ENCODE measurements around the gene CALY.

CALY gene

GRCh38 chr10:133311570-133311969 lies 25.1 kb downstream of the CALY start:
- no peak for DNase-seq (ENCODE audit: low spot score)

DNA sequence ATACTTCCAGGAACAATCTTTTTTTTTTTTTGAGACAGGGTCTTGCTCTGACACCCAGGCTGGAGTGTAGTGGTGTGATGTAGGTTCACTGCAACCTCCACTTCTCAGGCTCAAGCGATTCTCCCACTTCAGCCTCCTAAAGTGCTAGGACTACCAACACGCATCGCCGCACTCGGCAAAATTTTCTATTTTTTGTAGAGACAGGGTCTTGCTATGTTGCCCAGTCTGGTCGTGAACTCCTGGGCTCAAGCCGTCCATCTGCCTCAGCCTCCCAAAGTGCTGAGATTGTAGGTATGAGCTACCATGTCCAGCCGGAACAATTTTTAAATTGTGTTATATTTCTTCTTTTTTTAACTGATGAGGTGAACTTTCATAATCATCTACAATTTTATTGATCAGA lies 25.9 kb downstream of the CALY start:
- DNase-seq (ENCODE audit: low spot score): no peak

GRCh38 chr10:133310399-133310755 lies 26.3 kb downstream of the CALY start:
- DNase-seq (ENCODE audit: low spot score): no peak

DNA sequence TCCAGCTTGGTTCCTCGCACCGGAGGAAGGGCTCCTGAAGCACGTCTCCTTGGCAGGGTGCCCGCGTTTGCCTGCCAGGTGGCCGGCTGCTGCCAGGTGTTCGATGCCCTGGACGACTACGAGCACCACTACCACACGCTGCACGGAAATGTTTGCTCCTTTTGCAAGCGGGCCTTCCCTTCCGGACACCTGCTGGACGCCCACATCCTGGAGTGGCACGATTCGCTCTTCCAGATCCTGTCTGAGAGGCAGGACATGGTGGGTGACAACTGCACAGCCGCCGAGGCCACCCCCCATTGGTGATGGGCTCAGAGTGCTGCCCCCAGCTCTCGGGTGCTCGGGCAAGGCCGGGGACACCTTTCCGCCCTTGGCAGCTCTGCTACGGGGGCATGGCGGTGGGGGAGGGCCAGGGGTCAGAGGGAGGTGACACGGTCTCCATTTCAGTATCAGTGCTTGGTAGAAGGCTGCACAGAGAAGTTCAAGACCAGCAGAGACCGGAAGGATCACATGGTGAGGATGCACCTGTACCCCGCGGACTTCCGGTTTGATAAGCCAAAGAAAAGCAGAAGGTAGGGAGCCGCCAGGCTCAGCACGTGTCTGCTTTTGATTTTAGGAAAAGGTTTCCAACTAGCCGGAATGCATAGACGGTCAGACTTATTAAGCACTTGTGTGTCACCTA lies 26.8 kb downstream of the CALY start:
- DNase-seq (ENCODE audit: low spot score): no peak

DNA sequence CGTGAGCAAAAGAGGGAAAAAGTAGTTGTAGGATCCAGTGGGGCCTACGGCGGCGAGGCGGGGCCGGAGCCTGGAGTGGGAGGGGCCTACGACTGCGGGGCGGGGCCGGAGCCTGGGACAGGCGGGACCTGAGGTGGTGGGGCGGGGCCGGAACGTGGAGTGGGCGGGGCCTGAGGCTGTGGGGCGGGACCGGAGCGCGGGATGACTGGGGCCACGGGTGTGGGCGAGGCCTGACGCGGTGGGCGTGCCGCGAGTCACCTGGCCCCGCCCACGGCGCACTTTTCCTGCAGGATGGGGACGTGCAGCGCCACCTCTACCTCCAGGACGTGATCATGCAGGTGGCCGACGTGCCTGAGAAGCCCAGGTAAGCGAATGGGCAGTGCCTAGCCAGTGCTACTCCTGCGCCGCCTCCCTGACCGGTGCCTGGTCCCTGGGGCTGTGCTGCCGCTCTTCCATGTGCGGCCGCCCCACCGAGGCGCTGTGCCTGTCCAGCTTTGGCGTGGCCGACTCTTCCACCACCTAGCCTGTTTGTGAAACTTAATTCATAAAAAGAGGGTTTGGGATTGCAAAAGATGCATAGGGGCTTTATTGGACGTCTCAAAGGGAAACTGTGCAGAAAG lies 27.5 kb downstream of the CALY start:
- DNase-seq (ENCODE audit: low spot score): peak; percentile 65

DNA sequence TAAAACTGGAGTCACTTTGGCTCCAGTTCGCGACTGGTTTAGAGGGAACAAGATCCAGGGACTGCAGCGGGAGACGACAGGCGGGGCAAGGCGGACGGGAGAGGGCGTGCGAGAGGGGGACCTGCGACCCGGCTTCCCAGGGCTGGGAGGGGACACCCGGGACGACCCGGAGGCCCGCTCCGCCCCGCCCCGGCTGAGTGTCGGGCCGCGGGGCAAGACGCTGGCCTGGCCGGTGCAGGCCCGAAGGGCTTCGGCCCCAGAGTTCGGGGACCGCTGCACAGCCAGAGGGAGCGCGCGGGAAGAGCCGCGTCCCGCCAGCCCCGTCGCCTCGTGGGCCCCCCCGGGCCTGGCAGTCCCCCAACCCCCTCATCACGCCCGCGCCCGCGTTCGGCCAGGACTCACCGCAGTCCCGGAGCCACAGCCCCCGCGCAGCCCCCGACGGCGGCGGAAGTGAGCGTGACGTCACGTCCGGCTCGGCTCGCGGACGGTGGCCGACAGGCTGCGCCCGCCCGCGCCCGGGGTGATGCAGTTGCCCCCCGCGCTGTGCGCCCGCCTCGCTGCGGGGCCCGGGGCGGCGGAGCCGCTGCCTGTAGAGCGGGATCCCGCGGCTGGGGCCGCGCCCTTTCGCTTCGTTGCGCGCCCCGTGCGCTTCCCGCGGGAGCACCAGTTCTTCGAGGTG lies 28.1 kb downstream of the CALY start, which contains the start of the genes TUBGCP2 and ZNF511:
Gene TUBGCP2 (minus strand): TSS at position 452 of the 679 bp plus-strand sequence. CDS start 5,931 bp downstream, outside the sequence.
Gene ZNF511 (plus strand): TSS at position 494 of the 679 bp plus-strand sequence. CDS start 30 bp downstream, at position 524.
- peak; percentile 70 for DNase-seq (ENCODE audit: low spot score)

GRCh38 chr10:133307776-133308420 lies 28.8 kb downstream of the CALY start:
- peak; percentile 67 for DNase-seq (ENCODE audit: low spot score)

DNA sequence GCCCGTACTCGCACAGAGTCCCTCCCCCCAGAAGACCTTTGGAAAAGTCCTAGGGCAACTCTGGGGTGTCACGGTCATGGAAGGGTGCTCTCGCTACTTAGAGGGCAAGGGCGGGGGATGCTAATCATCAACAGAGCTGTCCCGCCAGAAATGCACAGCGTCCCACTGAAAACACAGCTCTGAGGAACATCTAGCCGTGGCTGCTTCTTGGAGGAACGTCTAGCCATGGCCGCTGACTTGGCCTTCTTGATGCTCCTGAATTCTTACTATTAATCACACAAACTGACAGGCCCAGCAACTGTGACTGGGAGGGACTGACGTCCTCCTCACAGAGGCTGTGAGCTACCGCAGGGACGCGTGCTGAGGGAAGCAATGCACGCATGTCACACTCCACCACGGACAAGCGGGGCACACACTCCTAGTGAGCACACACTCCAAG lies 29.7 kb downstream of the CALY start:
- no peak for DNase-seq (ENCODE audit: low spot score)

DNA sequence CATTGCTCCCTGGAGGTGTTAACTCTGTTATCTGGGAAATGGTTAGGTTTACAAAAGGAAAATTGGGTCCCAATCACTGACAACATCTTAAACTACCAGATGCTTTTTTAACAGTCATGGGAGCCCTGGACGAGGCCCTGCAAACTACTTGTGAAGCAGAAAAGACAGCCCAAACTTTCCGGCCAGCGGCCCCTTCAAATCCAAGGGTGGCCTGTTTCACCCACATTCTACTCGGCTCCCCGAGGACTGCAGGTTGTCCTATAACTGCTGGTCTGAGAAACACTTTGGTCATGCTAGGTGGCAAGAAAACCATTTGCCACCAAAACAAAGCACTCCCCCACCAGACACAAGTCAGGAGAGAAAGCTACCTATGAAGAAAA lies 30.6 kb downstream of the CALY start:
- DNase-seq (ENCODE audit: low spot score): no peak

DNA sequence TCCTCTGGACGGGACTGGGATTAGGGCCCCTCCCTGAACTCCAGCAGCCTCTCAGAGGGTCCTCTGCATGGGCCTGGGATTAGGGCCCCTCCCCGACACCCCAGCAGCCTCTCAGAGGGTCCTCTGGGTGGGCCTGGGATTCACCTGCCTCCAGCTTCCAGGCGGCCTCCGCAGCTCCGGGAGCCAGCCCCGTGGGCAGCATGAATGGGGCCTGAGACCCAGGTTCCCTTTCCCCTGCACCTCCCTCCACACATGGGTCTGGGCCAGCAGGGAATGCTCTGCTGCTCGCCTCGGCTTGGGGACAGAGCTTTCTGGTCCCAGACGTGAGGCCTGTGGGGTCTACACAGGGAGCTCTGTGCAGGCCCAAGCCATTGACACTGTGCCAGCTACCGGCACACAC lies 33.5 kb downstream of the CALY start:
- DNase-seq (ENCODE audit: low spot score): no peak

- no peak for DNase-seq (ENCODE audit: low spot score)
Measured at GRCh38 chr10:133302230-133302629, 34.5 kb downstream of the CALY start.

GRCh38 chr10:133299738-133300137 lies 37.0 kb downstream of the CALY start:
- DNase-seq (ENCODE audit: low spot score): no peak

- DNase-seq (ENCODE audit: low spot score): no peak
Measured at GRCh38 chr10:133299224-133299623, 37.5 kb downstream of the CALY start.

- no peak for DNase-seq (ENCODE audit: low spot score)
Measured at GRCh38 chr10:133298466-133298865, 38.2 kb downstream of the CALY start.

DNA sequence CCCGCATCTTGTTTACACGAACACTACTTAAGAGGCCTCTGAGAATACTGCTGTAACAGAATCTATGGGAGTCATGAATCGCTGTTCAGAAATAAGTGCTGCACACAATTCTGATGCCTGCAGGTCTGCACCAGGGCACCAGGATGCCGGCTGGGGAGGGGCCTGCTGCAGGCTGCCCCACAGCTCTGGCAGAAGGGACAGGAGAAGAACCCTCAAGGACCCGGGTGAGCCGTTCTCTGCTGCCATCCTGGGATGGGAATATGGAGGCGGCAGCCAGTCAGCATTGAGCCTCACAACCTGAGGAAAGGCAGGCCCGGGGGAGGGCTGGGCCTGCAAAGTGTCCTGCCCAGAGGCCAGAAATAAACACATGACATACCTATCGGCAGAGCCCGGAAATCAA lies 39.2 kb downstream of the CALY start:
- DNase-seq (ENCODE audit: low spot score): no peak

DNA sequence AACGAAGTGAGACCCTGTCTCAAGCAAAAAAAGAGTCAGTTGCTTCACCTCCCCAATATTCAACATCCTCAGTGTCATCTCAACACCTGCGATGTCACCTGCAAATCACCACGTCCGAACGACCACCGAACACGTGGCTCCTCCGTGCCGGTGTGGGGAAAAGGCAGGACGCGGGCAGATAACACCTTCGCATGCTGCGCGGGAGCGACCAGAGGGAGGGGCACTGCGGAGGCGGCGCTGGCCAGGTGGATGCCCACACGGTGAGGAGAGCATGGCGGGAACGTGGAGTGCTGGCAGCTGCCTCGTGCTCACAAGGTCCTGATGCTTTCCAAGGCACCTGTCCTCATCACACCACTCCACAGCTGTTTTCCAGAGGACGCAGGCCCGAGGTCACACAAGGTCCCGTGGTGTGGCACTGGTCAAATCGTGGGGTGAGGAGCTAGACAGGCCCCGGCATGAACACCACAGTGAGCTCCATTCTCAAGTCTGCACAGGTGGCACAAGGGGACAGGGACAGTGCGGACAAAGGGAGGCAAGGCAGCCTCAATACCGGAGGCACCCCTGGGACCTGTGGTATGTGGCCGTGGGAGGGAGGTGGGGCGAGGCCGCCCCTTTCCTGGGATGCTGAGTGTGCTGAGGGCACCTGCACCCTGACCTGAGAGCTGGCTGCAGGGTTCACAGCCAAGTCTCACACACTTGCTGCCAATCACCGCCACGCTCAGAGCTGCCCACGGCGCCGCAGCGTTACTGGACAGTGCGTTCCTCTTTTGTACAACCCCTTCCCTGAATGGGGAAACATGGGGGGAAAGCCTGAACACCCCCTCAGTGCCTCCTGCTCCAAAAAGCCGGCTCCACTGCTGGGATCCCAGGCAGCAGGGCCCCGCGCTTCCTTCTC lies 41.0 kb downstream of the CALY start:
- no peak for DNase-seq (ENCODE audit: low spot score)

- no peak for DNase-seq (ENCODE audit: low spot score)
Measured at GRCh38 chr10:133294189-133294588, 42.5 kb downstream of the CALY start.

GRCh38 chr10:133293810-133294119 lies 42.9 kb downstream of the CALY start:
- no peak for DNase-seq (ENCODE audit: low spot score)

DNA sequence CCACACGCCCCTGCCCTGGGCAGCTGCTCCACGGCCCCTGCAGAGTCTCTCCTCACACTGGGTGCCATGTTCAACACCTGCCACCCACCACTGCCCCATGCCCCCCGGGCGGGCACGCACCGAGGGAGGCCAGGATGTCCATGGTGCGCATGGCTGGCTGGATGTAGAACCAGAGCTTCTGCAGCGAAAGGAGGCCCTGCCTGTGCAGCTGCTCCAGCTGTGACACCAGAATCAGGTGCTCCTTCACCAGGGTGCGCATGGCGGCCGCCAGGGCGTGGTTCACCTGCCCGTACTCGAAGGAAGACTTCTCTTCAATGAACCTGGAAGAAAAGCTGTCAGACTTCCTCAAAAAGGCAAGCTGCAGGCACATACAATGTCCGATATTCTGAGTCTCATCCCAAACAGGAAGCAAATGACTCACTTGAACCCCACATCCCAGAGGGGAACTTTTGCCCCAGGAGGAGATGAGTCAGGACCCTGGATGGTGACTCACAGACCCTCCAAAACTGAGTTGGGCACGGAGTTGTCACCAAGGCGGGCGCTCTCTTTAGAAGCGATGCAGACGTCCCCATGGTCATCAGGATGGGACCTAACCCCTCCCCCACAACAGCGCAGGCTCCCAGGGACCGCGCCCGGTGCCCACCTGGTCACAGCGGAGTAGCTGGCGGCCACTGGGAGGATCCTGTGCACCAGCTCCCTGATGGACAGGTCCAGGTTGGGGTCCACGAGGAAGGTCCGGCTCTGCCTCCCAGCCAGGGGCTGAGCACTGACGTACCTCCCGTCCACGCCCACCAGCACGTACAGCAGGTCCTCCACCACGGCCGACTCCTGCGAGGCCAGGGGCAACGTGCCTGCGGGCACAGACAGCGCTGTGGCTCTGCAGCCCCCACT lies 43.5 kb downstream of the CALY start:
- DNase-seq (ENCODE audit: low spot score): no peak

DNA sequence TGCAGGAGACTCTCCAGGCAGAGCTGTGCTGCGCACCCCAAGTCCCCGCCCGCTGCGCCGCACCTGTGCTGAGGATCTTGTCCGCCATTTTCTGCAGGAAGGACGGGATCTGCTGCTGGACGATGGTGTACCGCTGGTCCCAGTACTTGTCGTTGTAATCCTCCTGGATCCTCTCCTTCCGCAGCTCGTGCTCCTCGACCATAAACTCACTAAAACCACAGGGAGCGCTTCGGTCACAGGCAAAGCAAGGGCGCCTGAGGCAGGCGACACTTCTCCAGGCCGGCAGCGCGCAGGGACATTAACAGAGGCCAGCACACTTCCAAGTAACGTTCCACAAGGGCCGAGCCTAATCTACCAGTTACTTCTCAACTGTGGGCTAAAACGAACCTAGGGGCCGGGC lies 46.9 kb downstream of the CALY start:
- DNase-seq (ENCODE audit: low spot score): no peak

Data from HuH-7.5 (cell line).